Ishikawa (cell line): ENCODE data around the gene NFS1.

Experiments used
- CEBPB ChIP-seq: IDR thresholded peaks from 2 replicates; pipeline ENCODE4 v1.6.1; 2012
- CREB1 ChIP-seq: IDR thresholded peaks from 2 replicates; pipeline ENCODE4 v1.6.1; 2012; ENCODE audit warnings: low read depth
- EGR1 ChIP-seq: IDR thresholded peaks from 2 replicates; pipeline ENCODE4 v1.6.1; 2012
- EP300 ChIP-seq: IDR thresholded peaks from 2 replicates; pipeline ENCODE4 v1.6.1; 2012; ENCODE audit warnings: borderline replicate concordance
- FOXM1 ChIP-seq: IDR thresholded peaks from 2 replicates; pipeline ENCODE4 v1.6.1; 2012; ENCODE audit warnings: low read depth, borderline replicate concordance
- RAD21 ChIP-seq: IDR thresholded peaks from 2 replicates; pipeline ENCODE4 v1.6.1; 2012; ENCODE audit warnings: low read depth
- TAF1 ChIP-seq: IDR thresholded peaks from 2 replicates; pipeline ENCODE4 v1.6.1; 2012; ENCODE audit warnings: low read depth, mild to moderate bottlenecking
- TCF12 ChIP-seq: IDR thresholded peaks from 2 replicates; pipeline ENCODE4 v1.6.1; 2012; ENCODE audit warnings: low read depth
- TEAD4 ChIP-seq: IDR thresholded peaks from 2 replicates; pipeline ENCODE4 v1.6.1; 2012
- USF1 ChIP-seq: IDR thresholded peaks from 2 replicates; pipeline ENCODE4 v1.6.1; 2012
- YY1 ChIP-seq: IDR thresholded peaks from 2 replicates; pipeline ENCODE4 v1.6.1; 2012; ENCODE audit warnings: low read depth
- ZBTB7A ChIP-seq: IDR thresholded peaks from 2 replicates; pipeline ENCODE4 v1.6.1; 2012; ENCODE audit warnings: low read depth
- TF ChIP-seq, protein P1 (sequence below): IDR thresholded peaks from 2 replicates; pipeline ENCODE4 v1.6.1; 2012
- TF ChIP-seq, protein P2 (sequence below): IDR thresholded peaks from 2 replicates; pipeline ENCODE4 v1.6.1; 2012; ENCODE audit warnings: low read depth, mild to moderate bottlenecking

GRCh38 chr20:35718972-35719635, 20.0 kb upstream of the NFS1 start:
- TF ChIP-seq, protein P1, sequence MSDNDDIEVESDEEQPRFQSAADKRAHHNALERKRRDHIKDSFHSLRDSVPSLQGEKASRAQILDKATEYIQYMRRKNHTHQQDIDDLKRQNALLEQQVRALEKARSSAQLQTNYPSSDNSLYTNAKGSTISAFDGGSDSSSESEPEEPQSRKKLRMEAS: no peak
- TF ChIP-seq RAD21 (no peak), TAF1 (no peak), TCF12 (no peak), CEBPB (no peak), EP300 (no peak), TEAD4 (no peak), ZBTB7A (no peak), EGR1 (no peak), FOXM1 (no peak), YY1 (no peak), USF1 (no peak), CREB1 (no peak)
- TF ChIP-seq, protein P2, sequence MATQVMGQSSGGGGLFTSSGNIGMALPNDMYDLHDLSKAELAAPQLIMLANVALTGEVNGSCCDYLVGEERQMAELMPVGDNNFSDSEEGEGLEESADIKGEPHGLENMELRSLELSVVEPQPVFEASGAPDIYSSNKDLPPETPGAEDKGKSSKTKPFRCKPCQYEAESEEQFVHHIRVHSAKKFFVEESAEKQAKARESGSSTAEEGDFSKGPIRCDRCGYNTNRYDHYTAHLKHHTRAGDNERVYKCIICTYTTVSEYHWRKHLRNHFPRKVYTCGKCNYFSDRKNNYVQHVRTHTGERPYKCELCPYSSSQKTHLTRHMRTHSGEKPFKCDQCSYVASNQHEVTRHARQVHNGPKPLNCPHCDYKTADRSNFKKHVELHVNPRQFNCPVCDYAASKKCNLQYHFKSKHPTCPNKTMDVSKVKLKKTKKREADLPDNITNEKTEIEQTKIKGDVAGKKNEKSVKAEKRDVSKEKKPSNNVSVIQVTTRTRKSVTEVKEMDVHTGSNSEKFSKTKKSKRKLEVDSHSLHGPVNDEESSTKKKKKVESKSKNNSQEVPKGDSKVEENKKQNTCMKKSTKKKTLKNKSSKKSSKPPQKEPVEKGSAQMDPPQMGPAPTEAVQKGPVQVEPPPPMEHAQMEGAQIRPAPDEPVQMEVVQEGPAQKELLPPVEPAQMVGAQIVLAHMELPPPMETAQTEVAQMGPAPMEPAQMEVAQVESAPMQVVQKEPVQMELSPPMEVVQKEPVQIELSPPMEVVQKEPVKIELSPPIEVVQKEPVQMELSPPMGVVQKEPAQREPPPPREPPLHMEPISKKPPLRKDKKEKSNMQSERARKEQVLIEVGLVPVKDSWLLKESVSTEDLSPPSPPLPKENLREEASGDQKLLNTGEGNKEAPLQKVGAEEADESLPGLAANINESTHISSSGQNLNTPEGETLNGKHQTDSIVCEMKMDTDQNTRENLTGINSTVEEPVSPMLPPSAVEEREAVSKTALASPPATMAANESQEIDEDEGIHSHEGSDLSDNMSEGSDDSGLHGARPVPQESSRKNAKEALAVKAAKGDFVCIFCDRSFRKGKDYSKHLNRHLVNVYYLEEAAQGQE: no peak
